ENCODE results near the gene IL13RA2.

The IL13RA2 gene

DNA sequence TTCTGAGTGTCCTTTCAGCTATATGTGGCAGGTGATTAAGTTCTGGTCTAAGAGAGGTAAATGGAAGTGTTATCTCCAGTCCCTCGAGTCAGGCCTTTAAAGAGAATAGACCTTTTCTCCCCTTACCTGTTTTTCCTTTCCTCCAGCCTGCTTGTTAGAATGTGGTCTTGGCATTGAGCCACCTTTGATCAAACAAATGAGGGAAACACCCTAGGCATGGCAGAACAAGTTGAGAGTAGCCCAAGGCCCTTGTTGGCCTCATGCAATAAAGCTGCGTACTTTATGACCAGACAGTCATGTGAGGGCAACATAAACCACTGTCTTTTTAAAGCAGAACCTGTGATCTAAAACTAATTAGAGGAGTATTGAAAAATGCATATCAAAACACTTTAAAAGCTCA is 13.2 kb upstream of the IL13RA2 start:
- Histone ChIP-seq H3K9me3 (ENCODE audit: insufficient read depth, low read depth, low read length) (no peaks in the 10 kb centered on the region), H3K4me1 (ENCODE audit: insufficient read depth, low read length) (no peaks in the 10 kb centered on the region), H3K36me3 (ENCODE audit: insufficient read depth, low read length) (no peaks in the 10 kb centered on the region), H3K27me3 (ENCODE audit: insufficient read depth, low read length) (no peaks in the 10 kb centered on the region), H3K9ac (ENCODE audit: low read depth, low read length) (no peak overlapping the region), H3K27ac (ENCODE audit: low read depth, low read length) (no peak overlapping the region), H3K4me3 (ENCODE audit: low read length) (no peak overlapping the region)
- 94% methylated on average over 2 of the region's 2 CpGs for WGBS

DNA sequence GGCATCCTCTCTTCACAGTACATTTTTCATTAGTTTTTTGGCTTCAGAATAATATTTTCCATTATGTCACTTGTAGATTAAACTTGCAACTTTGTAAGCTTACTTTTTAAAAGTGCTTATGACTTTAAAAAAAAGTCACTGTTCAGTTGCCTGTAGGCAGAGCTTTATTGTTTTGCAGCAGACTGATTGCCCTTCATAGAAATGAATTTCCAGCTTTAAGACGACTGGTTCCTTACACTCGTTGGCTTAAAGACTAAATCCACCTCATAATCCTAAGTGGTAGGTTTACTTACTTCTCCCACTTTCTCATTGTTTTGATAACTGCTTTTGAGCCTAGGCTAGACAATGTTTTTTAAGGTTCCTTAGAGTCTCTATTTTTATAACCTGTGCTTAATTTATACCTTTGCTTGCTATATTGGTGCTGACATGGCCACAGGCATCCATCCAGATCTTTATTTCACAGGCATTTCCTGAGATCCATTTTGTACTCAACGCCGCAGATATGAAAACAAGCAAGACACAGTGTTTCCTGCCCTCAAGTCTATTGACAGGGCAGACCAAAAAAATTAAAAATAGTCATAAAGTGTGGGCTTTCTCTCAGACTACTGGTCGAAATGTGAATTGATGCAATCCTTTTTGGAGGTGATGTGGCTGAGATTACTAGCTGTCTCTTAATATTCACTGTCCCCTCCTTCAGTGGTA is 12.6 kb upstream of the IL13RA2 start:
- Histone ChIP-seq H3K36me3 (ENCODE audit: insufficient read depth, low read length) (no peaks in the 10 kb centered on the region), H3K9me3 (ENCODE audit: insufficient read depth, low read depth, low read length) (no peaks in the 10 kb centered on the region), H3K9ac (ENCODE audit: low read depth, low read length) (no peak overlapping the region), H3K4me3 (ENCODE audit: low read length) (no peak overlapping the region), H3K27me3 (ENCODE audit: insufficient read depth, low read length) (no peaks in the 10 kb centered on the region), H3K27ac (ENCODE audit: low read depth, low read length) (no peak overlapping the region), H3K4me1 (ENCODE audit: insufficient read depth, low read length) (no peaks in the 10 kb centered on the region)
- WGBS, result 95% methylated on average over 5 of the region's 5 CpGs

DNA sequence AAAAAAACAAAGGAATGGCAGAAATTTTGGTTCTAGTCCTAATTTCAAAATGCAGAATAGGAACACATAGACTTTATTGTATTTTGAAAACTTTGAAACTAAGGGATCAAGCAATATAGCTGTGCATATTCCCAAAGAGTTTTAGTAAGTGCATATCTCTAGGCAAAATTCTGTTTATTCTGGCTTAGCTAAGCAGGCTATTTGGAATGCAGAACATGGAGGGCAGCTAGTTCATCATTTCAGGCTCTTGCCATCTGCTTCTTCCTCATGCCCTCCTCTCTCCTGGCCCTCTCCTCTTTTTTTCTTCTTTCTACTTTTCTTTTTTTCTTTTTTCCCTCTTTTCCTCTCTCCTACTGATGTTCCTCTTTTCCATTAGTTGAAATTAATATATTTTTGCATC is 12.0 kb upstream of the IL13RA2 start:
- no peak overlapping the region for H3K4me3 ChIP-seq (ENCODE audit: low read length)
- no peak overlapping the region for H3K9ac ChIP-seq (ENCODE audit: low read depth, low read length)
- H3K4me1 ChIP-seq (ENCODE audit: insufficient read depth, low read length), result no peaks in the 10 kb centered on the region
- no peaks in the 10 kb centered on the region for H3K27me3 ChIP-seq (ENCODE audit: insufficient read depth, low read length)
- no peaks in the 10 kb centered on the region for H3K9me3 ChIP-seq (ENCODE audit: insufficient read depth, low read depth, low read length)
- H3K36me3 ChIP-seq (ENCODE audit: insufficient read depth, low read length), result no peaks in the 10 kb centered on the region
- H3K27ac ChIP-seq (ENCODE audit: low read depth, low read length), result no peak overlapping the region

DNA sequence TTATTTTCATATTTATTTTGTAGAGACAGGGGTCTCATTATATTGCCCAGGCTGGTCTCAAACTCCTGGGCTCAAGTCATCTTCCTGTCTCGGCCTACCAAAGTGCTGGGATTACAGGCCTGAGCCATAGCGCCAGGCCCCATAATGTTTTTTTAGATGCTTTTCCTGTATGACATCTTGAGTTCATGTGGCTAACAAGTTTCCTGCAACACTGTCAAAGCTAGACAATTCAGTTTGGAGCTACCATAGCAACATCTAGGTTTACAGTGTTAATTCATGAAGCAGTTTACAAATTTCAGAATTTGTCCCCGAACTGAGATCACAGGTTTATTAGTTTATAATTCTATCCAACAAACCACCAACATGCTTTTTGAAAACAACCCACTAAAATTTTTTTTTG is 6.4 kb upstream of the IL13RA2 start:
- Histone ChIP-seq H3K9ac (ENCODE audit: low read depth, low read length) (no peak overlapping the region), H3K4me1 (ENCODE audit: insufficient read depth, low read length) (no peaks in the 10 kb centered on the region), H3K36me3 (ENCODE audit: insufficient read depth, low read length) (no peaks in the 10 kb centered on the region), H3K27ac (ENCODE audit: low read depth, low read length) (no peak overlapping the region), H3K27me3 (ENCODE audit: insufficient read depth, low read length) (no peaks in the 10 kb centered on the region), H3K9me3 (ENCODE audit: insufficient read depth, low read depth, low read length) (no peaks in the 10 kb centered on the region), H3K4me3 (ENCODE audit: low read length) (no peak overlapping the region)
- WGBS, result 95% methylated on average over 3 of the region's 3 CpGs

DNA sequence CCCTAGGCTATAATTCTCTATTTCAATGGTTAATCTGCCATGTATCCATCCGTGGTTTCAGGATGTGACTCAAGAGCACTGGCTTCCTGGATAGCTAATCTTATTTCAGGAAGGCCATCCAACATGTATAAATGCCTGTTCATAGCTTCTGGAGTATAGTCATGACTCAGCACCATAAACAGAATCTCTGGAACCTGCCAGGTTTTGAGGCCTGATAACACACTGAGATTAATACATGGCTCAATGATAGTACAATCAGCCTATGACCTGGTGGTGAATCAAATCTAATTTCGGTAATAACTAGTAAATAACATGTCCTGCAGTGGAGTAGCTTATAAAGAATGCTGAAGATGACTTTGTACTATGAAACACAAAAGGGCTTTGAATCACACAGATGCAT is 5.7 kb upstream of the IL13RA2 start:
- Histone ChIP-seq H3K4me3 (ENCODE audit: low read length) (no peak overlapping the region), H3K27ac (ENCODE audit: low read depth, low read length) (no peak overlapping the region), H3K9me3 (ENCODE audit: insufficient read depth, low read depth, low read length) (no peaks in the 10 kb centered on the region), H3K27me3 (ENCODE audit: insufficient read depth, low read length) (no peaks in the 10 kb centered on the region), H3K9ac (ENCODE audit: low read depth, low read length) (no peak overlapping the region), H3K4me1 (ENCODE audit: insufficient read depth, low read length) (no peaks in the 10 kb centered on the region), H3K36me3 (ENCODE audit: insufficient read depth, low read length) (no peaks in the 10 kb centered on the region)
- 94% methylated on average over 2 of the region's 2 CpGs for WGBS

DNA sequence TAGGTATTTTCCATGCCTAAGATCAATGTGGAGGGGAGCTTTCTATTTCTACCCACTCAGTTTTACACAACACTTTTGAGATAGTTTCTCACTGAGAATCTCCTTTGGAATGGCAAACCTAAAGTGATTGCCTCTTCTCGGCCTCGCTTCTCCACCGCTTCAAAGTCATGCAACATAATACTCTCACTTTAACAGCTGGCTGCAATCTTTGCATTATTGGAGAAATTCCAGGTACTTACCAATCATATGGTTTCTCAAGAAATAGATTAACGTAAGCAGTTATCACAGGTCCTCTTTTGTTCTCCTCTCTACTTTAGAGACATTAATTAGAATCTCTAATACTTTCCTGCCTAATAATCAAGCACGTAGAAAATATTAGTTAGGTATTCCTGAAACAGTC is 3.7 kb upstream of the IL13RA2 start:
- 95% methylated on average over 5 of the region's 5 CpGs for WGBS
- H3K4me3 ChIP-seq (ENCODE audit: low read length), result no peak overlapping the region
- H3K9me3 ChIP-seq (ENCODE audit: insufficient read depth, low read depth, low read length), result no peaks in the 10 kb centered on the region
- no peak overlapping the region for H3K27ac ChIP-seq (ENCODE audit: low read depth, low read length)
- H3K27me3 ChIP-seq (ENCODE audit: insufficient read depth, low read length), result no peaks in the 10 kb centered on the region
- H3K36me3 ChIP-seq (ENCODE audit: insufficient read depth, low read length), result no peaks in the 10 kb centered on the region
- H3K4me1 ChIP-seq (ENCODE audit: insufficient read depth, low read length), result no peaks in the 10 kb centered on the region
- H3K9ac ChIP-seq (ENCODE audit: low read depth, low read length), result no peak overlapping the region

DNA sequence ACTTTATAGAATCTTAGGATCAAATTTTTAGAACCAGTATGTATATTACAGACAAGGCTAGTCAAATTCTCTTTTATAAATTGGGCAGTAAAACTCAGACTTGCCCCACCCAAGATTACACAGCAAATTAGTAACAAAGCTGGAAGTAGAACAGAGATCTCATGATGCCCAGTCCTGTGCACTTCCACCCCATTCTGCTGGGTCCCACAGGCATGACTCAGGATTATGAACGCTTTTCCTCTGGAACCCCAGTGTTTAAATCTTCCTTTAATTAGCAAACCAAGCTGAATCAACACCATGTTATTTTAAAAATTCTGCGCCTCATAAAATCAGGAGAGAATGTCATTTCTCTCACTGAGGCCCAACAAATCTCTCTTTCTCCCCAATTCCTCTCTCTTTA is 1.5 kb upstream of the IL13RA2 start:
- Histone ChIP-seq H3K4me3 (ENCODE audit: low read length) (no peak overlapping the region), H3K27me3 (ENCODE audit: insufficient read depth, low read length) (no peaks in the 10 kb centered on the region), H3K9me3 (ENCODE audit: insufficient read depth, low read depth, low read length) (no peaks in the 10 kb centered on the region), H3K36me3 (ENCODE audit: insufficient read depth, low read length) (no peaks in the 10 kb centered on the region), H3K27ac (ENCODE audit: low read depth, low read length) (no peak overlapping the region), H3K9ac (ENCODE audit: low read depth, low read length) (no peak overlapping the region), H3K4me1 (ENCODE audit: insufficient read depth, low read length) (no peaks in the 10 kb centered on the region)
- WGBS, result 95% methylated on average over 2 of the region's 2 CpGs

DNA sequence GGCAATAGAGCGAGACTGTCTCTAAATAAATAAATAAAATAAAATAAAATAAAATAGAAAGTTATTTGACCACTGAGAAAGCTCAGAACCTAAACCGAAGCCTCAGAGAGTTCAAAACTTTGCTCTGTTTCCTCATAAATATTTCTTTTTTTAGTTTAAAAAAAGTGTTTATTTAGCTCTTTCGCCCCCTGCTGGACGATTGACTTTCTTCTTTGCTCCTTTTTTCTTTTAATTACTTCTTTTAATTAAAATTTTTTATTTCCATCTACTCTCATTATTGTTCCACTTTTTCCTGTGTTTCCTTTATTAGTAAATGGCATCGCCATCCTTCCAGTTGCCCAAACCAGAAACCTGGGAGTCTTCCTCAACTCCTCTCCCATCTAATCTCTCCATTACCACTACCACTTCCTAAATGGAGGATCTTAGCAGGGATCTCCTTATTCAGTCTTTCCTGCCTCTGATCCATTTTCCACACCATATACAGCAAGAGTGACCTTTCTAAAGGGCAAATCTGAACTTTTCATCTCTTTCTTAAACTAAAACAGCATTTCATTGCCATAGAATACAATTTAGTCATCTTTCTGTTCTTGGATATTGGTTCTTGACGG is 728 bp upstream of the IL13RA2 start:
- no peaks in the 10 kb centered on the region for H3K36me3 ChIP-seq (ENCODE audit: insufficient read depth, low read length)

DNA sequence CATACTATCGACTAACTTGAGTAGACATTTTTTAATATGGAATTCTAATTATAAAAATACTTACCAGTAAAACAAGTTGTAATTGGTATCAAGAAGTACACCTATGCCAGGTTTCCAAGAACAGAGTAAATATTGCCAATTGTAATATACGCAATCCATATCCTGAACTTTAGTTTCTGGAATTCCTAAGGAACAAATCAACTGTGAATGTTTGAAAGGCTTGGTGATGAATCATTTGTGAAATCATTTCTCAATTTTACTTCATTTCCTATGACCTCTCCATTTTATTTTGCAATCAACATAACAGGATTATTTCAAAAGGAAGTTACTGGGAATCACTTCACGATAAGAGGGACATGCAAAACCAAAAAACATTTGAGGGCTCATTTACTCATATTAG is 3.7 kb downstream of the IL13RA2 start:
- WGBS, result 100% methylated on average over 1 of the region's 3 CpGs
- H3K27ac ChIP-seq (ENCODE audit: low read depth, low read length), result no peak overlapping the region
- no peaks in the 10 kb centered on the region for H3K9me3 ChIP-seq (ENCODE audit: insufficient read depth, low read depth, low read length)
- no peaks in the 10 kb centered on the region for H3K4me1 ChIP-seq (ENCODE audit: insufficient read depth, low read length)
- no peak overlapping the region for H3K4me3 ChIP-seq (ENCODE audit: low read length)
- H3K36me3 ChIP-seq (ENCODE audit: insufficient read depth, low read length), result no peaks in the 10 kb centered on the region
- no peaks in the 10 kb centered on the region for H3K27me3 ChIP-seq (ENCODE audit: insufficient read depth, low read length)
- no peak overlapping the region for H3K9ac ChIP-seq (ENCODE audit: low read depth, low read length)

More for the DNA sequence above, 728 bp upstream of the IL13RA2 start:
- Histone ChIP-seq H3K27ac (ENCODE audit: low read depth, low read length) (no peak overlapping the region), H3K4me1 (ENCODE audit: insufficient read depth, low read length) (no peaks in the 10 kb centered on the region), H3K4me3 (ENCODE audit: low read length) (no peak overlapping the region), H3K27me3 (ENCODE audit: insufficient read depth, low read length) (no peaks in the 10 kb centered on the region), H3K9me3 (ENCODE audit: insufficient read depth, low read depth, low read length) (no peaks in the 10 kb centered on the region), H3K9ac (ENCODE audit: low read depth, low read length) (no peak overlapping the region)
- WGBS, result 95% methylated on average over 2 of the region's 6 CpGs

DNA sequence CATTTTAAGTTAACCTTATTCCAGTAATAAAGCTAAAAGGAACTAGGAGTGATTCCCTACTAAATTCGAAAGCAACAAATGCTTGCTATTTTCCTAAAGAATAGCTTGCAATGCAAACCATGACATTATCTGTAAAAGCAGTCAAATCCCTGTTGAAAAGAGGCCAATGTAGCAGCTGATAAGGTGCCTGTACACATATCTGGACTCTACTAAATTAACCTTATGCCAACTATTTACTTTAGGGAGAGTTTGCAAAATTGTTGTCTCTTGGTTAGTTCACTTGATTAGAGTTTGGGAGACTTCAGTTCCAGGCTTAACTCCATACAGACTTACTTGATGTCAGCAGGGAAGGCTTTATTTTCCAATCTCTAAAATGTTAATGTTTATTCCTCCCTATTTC is 6.0 kb downstream of the IL13RA2 start:
- H3K4me3 ChIP-seq (ENCODE audit: low read length), result no peak overlapping the region
- H3K27me3 ChIP-seq (ENCODE audit: insufficient read depth, low read length), result no peaks in the 10 kb centered on the region
- 90% methylated on average over 1 of the region's 1 CpG for WGBS
- no peaks in the 10 kb centered on the region for H3K4me1 ChIP-seq (ENCODE audit: insufficient read depth, low read length)
- H3K9ac ChIP-seq (ENCODE audit: low read depth, low read length), result no peak overlapping the region
- H3K27ac ChIP-seq (ENCODE audit: low read depth, low read length), result no peak overlapping the region
- no peaks in the 10 kb centered on the region for H3K9me3 ChIP-seq (ENCODE audit: insufficient read depth, low read depth, low read length)
- H3K36me3 ChIP-seq (ENCODE audit: insufficient read depth, low read length), result no peaks in the 10 kb centered on the region

DNA sequence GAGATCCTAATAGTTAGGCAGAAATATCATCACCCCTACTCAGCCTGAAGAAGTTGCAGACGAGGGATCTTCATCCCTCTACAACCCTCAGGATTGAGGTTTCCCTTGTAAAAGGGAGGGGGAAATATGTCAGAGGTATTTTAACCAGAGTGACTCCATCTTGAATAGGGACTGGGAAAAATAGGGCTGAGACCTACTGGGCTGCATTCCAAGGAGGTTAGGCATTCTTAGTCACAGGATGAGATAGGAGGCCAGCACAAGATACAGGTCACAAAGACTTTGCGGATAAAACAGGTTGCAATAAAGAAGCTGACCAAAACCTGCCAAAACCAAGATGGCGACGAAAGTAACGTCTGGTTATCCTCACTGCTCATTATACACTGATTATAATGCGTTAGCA is 17.5 kb downstream of the IL13RA2 start:
- H3K36me3 ChIP-seq (ENCODE audit: insufficient read depth, low read length), result no peaks in the 10 kb centered on the region
- H3K27me3 ChIP-seq (ENCODE audit: insufficient read depth, low read length), result no peaks in the 10 kb centered on the region
- H3K9me3 ChIP-seq (ENCODE audit: insufficient read depth, low read depth, low read length), result no peaks in the 10 kb centered on the region
- H3K27ac ChIP-seq (ENCODE audit: low read depth, low read length), result no peak overlapping the region
- no peaks in the 10 kb centered on the region for H3K4me1 ChIP-seq (ENCODE audit: insufficient read depth, low read length)
- no peak overlapping the region for H3K4me3 ChIP-seq (ENCODE audit: low read length)
- H3K9ac ChIP-seq (ENCODE audit: low read depth, low read length), result no peak overlapping the region
- WGBS, result 94% methylated on average over 5 of the region's 6 CpGs

DNA sequence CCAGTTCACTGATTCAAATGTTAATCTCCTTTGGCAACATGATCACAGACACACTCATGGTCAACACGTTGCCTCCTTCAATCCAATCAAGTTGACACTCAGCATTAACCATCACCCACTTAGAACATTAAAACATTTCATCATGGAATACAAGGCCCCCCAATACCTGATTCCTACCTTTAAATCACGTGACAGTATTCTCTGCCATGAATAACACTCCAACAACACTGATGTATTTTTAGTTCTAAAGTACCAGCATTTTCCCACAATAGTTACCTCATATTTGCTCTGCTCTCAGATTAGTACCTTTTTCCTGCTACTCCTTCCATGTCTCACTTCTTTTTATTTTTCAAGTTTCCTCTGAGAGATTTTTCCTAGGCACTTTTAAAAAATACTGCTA is 19.6 kb downstream of the IL13RA2 start:
- no peak overlapping the region for H3K27ac ChIP-seq (ENCODE audit: low read depth, low read length)
- H3K9ac ChIP-seq (ENCODE audit: low read depth, low read length), result no peak overlapping the region
- no peaks in the 10 kb centered on the region for H3K4me1 ChIP-seq (ENCODE audit: insufficient read depth, low read length)
- no peak overlapping the region for H3K4me3 ChIP-seq (ENCODE audit: low read length)
- no peaks in the 10 kb centered on the region for H3K27me3 ChIP-seq (ENCODE audit: insufficient read depth, low read length)
- no peaks in the 10 kb centered on the region for H3K36me3 ChIP-seq (ENCODE audit: insufficient read depth, low read length)
- 75% methylated on average over 2 of the region's 2 CpGs for WGBS
- no peaks in the 10 kb centered on the region for H3K9me3 ChIP-seq (ENCODE audit: insufficient read depth, low read depth, low read length)
